Gastroesophageal sphincter (tissue), 4 donors: Measurements from ENCODE around the gene MREG. TPM values are rescaled to one million over a fixed set of nuclear protein-coding genes. Genes with fewer than 3 reads are reported as not detected.

Source experiments
- ATAC-seq: fragments of 150-250 bp; one replicate; pipeline ENCODE4 v1.9.1; 2016; ENCODE audit warnings: mild to moderate bottlenecking, moderate library complexity
- H3K27ac ChIP-seq, 4 donors: fragments of 200-600 bp; sonication (generic) in 3 of 4; 1 replicate in 3 of 4; 2 replicates in 1 of 4; pipeline ENCODE4 v1.5.1; 2016 to 2019
- H3K27me3 ChIP-seq: fragments of 200-600 bp; sonication (generic); one replicate; pipeline ENCODE4 v1.5.1; 2019
- H3K36me3 ChIP-seq, 2 donors: fragments of 200-600 bp; sonication (generic); one replicate each; pipeline ENCODE4 v1.5.1; 2019; ENCODE audit warnings: control low read depth in 1 of 2
- H3K4me1 ChIP-seq, 3 donors: fragments of 200-600 bp; sonication (generic); 1 replicate in 2 of 3; 2 replicates in 1 of 3; pipeline ENCODE4 v1.5.1; 2016 to 2019; ENCODE audit warnings: control low read depth in 2 of 3
- H3K4me3 ChIP-seq, 2 donors: fragments of 200-600 bp; sonication (generic); one replicate each; pipeline ENCODE4 v1.5.1; 2019; ENCODE audit warnings: mild to moderate bottlenecking in 1 of 2, moderate library complexity in 1 of 2
- H3K9me3 ChIP-seq, 3 donors: fragments of 200-600 bp; sonication (generic); one replicate each; pipeline ENCODE4 v1.5.1; 2017 to 2019; ENCODE audit warnings: control low read depth in 2 of 3
- CTCF ChIP-seq, 4 experiments: fragments of 200-600 bp in 2 of 4; fragments of 450-650 bp in 2 of 4; sonication (generic) in 1 of 4; IDR thresholded peaks; one replicate each; pipeline ENCODE4 v1.5.1; 2017 to 2019; ENCODE audit warnings: antibody characterized with exemption in 4 of 4, mild to moderate bottlenecking in 2 of 4, moderate library complexity in 2 of 4
- EP300 ChIP-seq: sonication (generic); formaldehyde crosslinking; IDR thresholded peaks from one replicate; pipeline ENCODE4 v1.6.1; 2017; ENCODE audit warnings: antibody characterized with exemption, mild to moderate bottlenecking
- POLR2A ChIP-seq, 2 donors: fragments of 450-650 bp; IDR thresholded peaks; one replicate each; pipeline ENCODE4 v1.6.1; 2017; ENCODE audit warnings: antibody characterized with exemption in 2 of 2, mild to moderate bottlenecking in 2 of 2, moderate library complexity in 1 of 2
- POLR2AphosphoS5 ChIP-seq: sonication (generic); formaldehyde crosslinking; IDR thresholded peaks from one replicate; pipeline ENCODE4 v1.6.1; 2017; ENCODE audit warnings: antibody characterized with exemption
- WGBS, 2 donors: methylation state at CpG; one replicate each; pipeline ENCODE4 v1.1.5; 2018; ENCODE audit warnings: low coverage in 1 of 2; 5-methylcytosine and 5-hydroxymethylcytosine counted together
- total RNA-seq, 4 donors: library from RNA; depleted of rRNA; stranded (reverse); fragments of >200 nt; gene quantifications; one replicate each; pipeline ENCODE4 v1.1.0, GENCODE V29; 2016

Gene MREG
- total RNA-seq, 4 donors from 2014 or later: 0.40 to 3.3 (median 0.54) TPM

GRCh38 chr2:216023055-216023648 lies 9.8 kb upstream of the MREG start:
- WGBS, 2 donors: 21 to 36% methylated on average over 3 of the region's 3 CpGs
- Histone ChIP-seq H3K27me3 (no peaks in the 10 kb centered on the region), H3K27ac (no peak overlapping the region), H3K9me3 (no peaks in the 10 kb centered on the region), H3K36me3 (no peaks in the 10 kb centered on the region), H3K4me3 (no peak overlapping the region), H3K4me1 (no peaks in the 10 kb centered on the region)
- no peak for ATAC-seq
- TF ChIP-seq EP300: no peak
- no peak for TF ChIP-seq POLR2AphosphoS5
- TF ChIP-seq CTCF (IDR thresholded peaks at IDR 0.05): peak in 2 of 4 experiments; percentile 34 to 46
- TF ChIP-seq POLR2A (IDR thresholded peaks at IDR 0.05): no peak

GRCh38 chr2:216021768-216022565 lies 8.6 kb upstream of the MREG start:
- Histone ChIP-seq H3K4me3 (no peak overlapping the region), H3K27ac (no peak overlapping the region), H3K36me3 (no peaks in the 10 kb centered on the region), H3K27me3 (no peaks in the 10 kb centered on the region), H3K4me1 (no peaks in the 10 kb centered on the region), H3K9me3 (no peaks in the 10 kb centered on the region)
- WGBS, 2 donors: 76 to 78% methylated on average over 6 of the region's 7 CpGs
- ATAC-seq: no peak
- TF ChIP-seq POLR2AphosphoS5 (no peak), CTCF (IDR thresholded peaks at IDR 0.05) (no peak), EP300 (no peak), POLR2A (IDR thresholded peaks at IDR 0.05) (no peak)

- H3K4me1 ChIP-seq: peaks cover 0 to 5% (median 2%) of the 10 kb centered on the region in 3 donors
- WGBS, 2 donors: 87 to 89% methylated on average over 3 of the region's 3 CpGs
- no peak for TF ChIP-seq POLR2AphosphoS5
- TF ChIP-seq EP300: no peak
- TF ChIP-seq POLR2A (IDR thresholded peaks at IDR 0.05): no peak
- TF ChIP-seq CTCF (IDR thresholded peaks at IDR 0.05): no peak
These were observed 5.4 kb upstream of the MREG start for GRCh38 chr2:216018709-216019108.

DNA sequence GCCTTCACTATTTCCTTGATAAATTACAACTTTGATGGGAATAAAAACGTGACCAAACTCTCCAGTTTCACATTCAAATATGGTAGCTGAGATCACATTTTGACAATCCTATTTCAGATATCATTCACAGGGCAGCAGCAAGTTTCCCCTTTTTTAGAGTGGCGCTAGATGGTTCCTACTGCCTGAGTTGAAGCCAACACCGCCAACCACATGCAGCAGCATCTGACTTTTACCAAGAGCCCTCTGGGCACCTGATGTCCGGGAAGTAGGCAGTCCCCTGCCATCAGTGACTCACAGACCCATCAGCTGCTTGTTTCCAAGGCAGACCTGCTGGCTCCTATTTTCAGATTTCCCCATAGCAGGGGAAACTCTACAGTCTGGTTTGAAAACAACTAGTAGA lies 4.0 kb upstream of the MREG start:
- H3K27ac ChIP-seq: no peak overlapping the region
- H3K36me3 ChIP-seq: no peaks in the 10 kb centered on the region
- 50 to 86% methylated on average over 1 to 4 of the region's 4 CpGs for WGBS, 2 donors
- no peak overlapping the region for H3K4me3 ChIP-seq
- H3K27me3 ChIP-seq: no peaks in the 10 kb centered on the region
- no peaks in the 10 kb centered on the region for H3K9me3 ChIP-seq
- no peak for TF ChIP-seq EP300
- TF ChIP-seq CTCF (IDR thresholded peaks at IDR 0.05): no peak
- no peak for TF ChIP-seq POLR2AphosphoS5
- no peak for TF ChIP-seq POLR2A (IDR thresholded peaks at IDR 0.05)
- H3K4me1 ChIP-seq: peaks cover 0 to 16% (median 7%) of the 10 kb centered on the region in 3 donors
- ATAC-seq: no peak

More at GRCh38 chr2:216018709-216019108, 5.4 kb upstream of the MREG start:
- Histone ChIP-seq H3K27me3 (no peaks in the 10 kb centered on the region), H3K27ac (no peak overlapping the region), H3K4me3 (no peak overlapping the region), H3K9me3 (no peaks in the 10 kb centered on the region), H3K36me3 (no peaks in the 10 kb centered on the region)
- no peak for ATAC-seq
